Neural cell (in vitro differentiated cells): Measurements from ENCODE around the gene ITIH2. TPM values are rescaled to one million over a fixed set of nuclear protein-coding genes. Genes with fewer than 3 reads are reported as not detected.

ENCODE experiments used
- H2AFZ ChIP-seq: fragments of 200-600, 300-800 bp; sonication (generic), shearing (Covaris generic); 2 replicates; pipeline ENCODE4 v1.6.0; 2014; ENCODE audit warnings: low read depth, mild to moderate bottlenecking, antibody characterized with exemption, low read length, moderate library complexity
- H3F3A ChIP-seq: fragments of 200-600 bp; shearing (Covaris generic); 2 replicates; pipeline ENCODE4 v1.6.1; 2016; ENCODE audit warnings: mild to moderate bottlenecking, moderate library complexity, mixed read lengths, antibody characterized with exemption, low read length; ENCODE audit not compliant: insufficient read depth, poor library complexity, severe bottlenecking
- H3K27ac ChIP-seq: fragments of 200-600, 300-800 bp; sonication (generic), shearing (Covaris generic); 2 replicates; pipeline ENCODE4 v1.5.1; 2014; ENCODE audit warnings: mild to moderate bottlenecking, low read length, moderate library complexity
- H3K27me3 ChIP-seq: fragments of 300-800, 200-600 bp; sonication (generic), shearing (Covaris generic); 2 replicates; pipeline ENCODE4 v1.6.0; 2014; ENCODE audit warnings: mild to moderate bottlenecking, low read depth, low read length, moderate library complexity; ENCODE audit not compliant: insufficient read depth
- H3K36me3 ChIP-seq: fragments of 300-800, 200-600 bp; sonication (generic), shearing (Covaris generic); 2 replicates; pipeline ENCODE4 v1.5.1; 2014; ENCODE audit warnings: mild to moderate bottlenecking, antibody characterized with exemption, low read length, moderate library complexity; ENCODE audit not compliant: insufficient read depth
- H3K4me2 ChIP-seq: fragments of 300-800, 200-600 bp; sonication (generic), shearing (Covaris generic); 2 replicates; pipeline ENCODE4 v1.6.0; 2014; ENCODE audit warnings: mild to moderate bottlenecking, low read length
- H3K4me3 ChIP-seq: fragments of 300-800, 200-600 bp; sonication (generic), shearing (Covaris generic); 2 replicates; pipeline ENCODE4 v1.5.1; 2014; ENCODE audit warnings: mild to moderate bottlenecking, low read length, moderate library complexity
- H3K79me2 ChIP-seq: fragments of 200-600 bp; shearing (Covaris generic); replicated peaks from 2 replicates; pipeline ENCODE4 v1.6.0; 2014; ENCODE audit warnings: mild to moderate bottlenecking, low read length, moderate library complexity; ENCODE audit not compliant: insufficient read depth
- H3K9ac ChIP-seq: fragments of 300-800, 200-600 bp; sonication (generic), shearing (Covaris generic); 2 replicates; pipeline ENCODE4 v1.6.1; 2016; ENCODE audit warnings: mild to moderate bottlenecking, low read length, mixed read lengths
- H3K9me2 ChIP-seq: fragments of 200-600 bp; shearing (Covaris generic); 2 replicates; pipeline ENCODE4 v1.6.1; 2016; ENCODE audit warnings: mild to moderate bottlenecking, low read length, mixed read lengths; ENCODE audit not compliant: insufficient read depth
- H3K9me3 ChIP-seq: fragments of 200-600, 300-800 bp; sonication (generic), shearing (Covaris generic); 2 replicates; pipeline ENCODE4 v1.6.1; 2016; ENCODE audit warnings: mild to moderate bottlenecking, mixed run types, low read length, moderate library complexity, mixed read lengths
- H4K20me1 ChIP-seq: fragments of 200-600 bp; shearing (Covaris generic); 2 replicates; pipeline ENCODE4 v1.6.1; 2016; ENCODE audit warnings: mild to moderate bottlenecking, mixed run types; ENCODE audit not compliant: insufficient read depth
- EP300 ChIP-seq: fragments of 450-650 bp; conservative IDR thresholded peaks from 2 replicates; pipeline ENCODE4 v1.6.1; 2014; ENCODE audit warnings: antibody characterized with exemption, mild to moderate bottlenecking, moderate library complexity; ENCODE audit not compliant: poor library complexity, severe bottlenecking
- EZH2 ChIP-seq: fragments of 200-600, 300-800 bp; shearing (Covaris generic), sonication (generic); IDR thresholded peaks from 2 replicates; pipeline ENCODE4 v1.6.1; 2014; ENCODE audit warnings: antibody characterized with exemption, low read length, borderline replicate concordance, mild to moderate bottlenecking; ENCODE audit not compliant: insufficient read depth, poor library complexity, severe bottlenecking
- MXI1 ChIP-seq: fragments of 450-650 bp; conservative IDR thresholded peaks from 2 replicates; pipeline ENCODE4 v1.6.1; 2014; ENCODE audit warnings: antibody characterized with exemption, mild to moderate bottlenecking; ENCODE audit not compliant: poor library complexity, severe bottlenecking
- POLR2AphosphoS5 ChIP-seq: IDR thresholded peaks from 2 replicates; pipeline ENCODE4 v1.6.1; 2012
- RAD21 ChIP-seq: fragments of 450-650 bp; conservative IDR thresholded peaks from 2 replicates; pipeline ENCODE4 v1.6.1; 2014; ENCODE audit warnings: antibody characterized with exemption, mild to moderate bottlenecking, moderate library complexity
- TAF1 ChIP-seq: IDR thresholded peaks from 2 replicates; pipeline ENCODE4 v1.6.1; 2012; ENCODE audit warnings: low read depth
- polyA plus RNA-seq: library from polyadenylated mRNA; depleted of rRNA; stranded (reverse); fragments of >200 nt; gene quantifications from 2 replicates; pipeline ENCODE4 v1.2.3, GENCODE V29; 2014
- TF ChIP-seq, protein P1 (sequence below): fragments of 450-650 bp; IDR thresholded peaks from 2 replicates; pipeline ENCODE4 v1.5.1; 2014; ENCODE audit warnings: antibody characterized with exemption, mild to moderate bottlenecking, moderate library complexity; ENCODE audit not compliant: poor library complexity, severe bottlenecking
- TF ChIP-seq, protein P2 (sequence below): IDR thresholded peaks from 2 replicates; pipeline ENCODE4 v1.6.1; 2012; ENCODE audit warnings: borderline replicate concordance

The ITIH2 gene
- polyA plus RNA-seq, 1 donor from 2014 or later: not detected

DNA sequence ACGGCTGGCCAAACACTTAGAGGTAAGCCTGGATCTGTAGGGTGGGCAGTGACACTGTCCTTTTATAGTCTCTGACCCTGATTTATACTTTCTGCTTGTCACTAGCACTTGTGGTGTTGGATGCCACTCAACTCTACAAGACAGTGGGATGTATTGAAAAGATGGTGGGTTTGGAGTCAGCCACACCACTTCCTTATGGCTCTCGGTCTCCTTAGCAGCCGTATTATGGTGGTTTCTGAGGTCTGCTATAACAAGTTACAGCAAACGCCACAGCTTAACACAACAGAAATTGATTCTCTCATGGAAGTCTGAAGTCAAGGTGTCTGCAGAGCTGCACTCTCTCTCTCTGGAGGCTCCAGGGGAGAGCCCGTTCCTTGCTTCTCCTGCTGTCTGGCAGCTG is 14.7 kb downstream of the ITIH2 start:
- Histone ChIP-seq H2AFZ (no peak overlapping the region), H3K36me3 (no peaks in the 10 kb centered on the region), H3K27ac (peak overlapping the region; percentile 65), H3F3A (no peaks in the 10 kb centered on the region), H3K4me3 (no peak overlapping the region), H3K4me2 (no peak overlapping the region), H3K9ac (no peak overlapping the region), H3K79me2 (no peaks in the 10 kb centered on the region), H3K27me3 (no peaks in the 10 kb centered on the region), H4K20me1 (no peaks in the 10 kb centered on the region), H3K9me3 (no peaks in the 10 kb centered on the region), H3K9me2 (no peaks in the 10 kb centered on the region)
- TF ChIP-seq RAD21 (no peak), TAF1 (no peak), POLR2AphosphoS5 (no peak), EP300 (no peak)
- TF ChIP-seq, protein P1, sequence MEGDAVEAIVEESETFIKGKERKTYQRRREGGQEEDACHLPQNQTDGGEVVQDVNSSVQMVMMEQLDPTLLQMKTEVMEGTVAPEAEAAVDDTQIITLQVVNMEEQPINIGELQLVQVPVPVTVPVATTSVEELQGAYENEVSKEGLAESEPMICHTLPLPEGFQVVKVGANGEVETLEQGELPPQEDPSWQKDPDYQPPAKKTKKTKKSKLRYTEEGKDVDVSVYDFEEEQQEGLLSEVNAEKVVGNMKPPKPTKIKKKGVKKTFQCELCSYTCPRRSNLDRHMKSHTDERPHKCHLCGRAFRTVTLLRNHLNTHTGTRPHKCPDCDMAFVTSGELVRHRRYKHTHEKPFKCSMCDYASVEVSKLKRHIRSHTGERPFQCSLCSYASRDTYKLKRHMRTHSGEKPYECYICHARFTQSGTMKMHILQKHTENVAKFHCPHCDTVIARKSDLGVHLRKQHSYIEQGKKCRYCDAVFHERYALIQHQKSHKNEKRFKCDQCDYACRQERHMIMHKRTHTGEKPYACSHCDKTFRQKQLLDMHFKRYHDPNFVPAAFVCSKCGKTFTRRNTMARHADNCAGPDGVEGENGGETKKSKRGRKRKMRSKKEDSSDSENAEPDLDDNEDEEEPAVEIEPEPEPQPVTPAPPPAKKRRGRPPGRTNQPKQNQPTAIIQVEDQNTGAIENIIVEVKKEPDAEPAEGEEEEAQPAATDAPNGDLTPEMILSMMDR: no peak

DNA sequence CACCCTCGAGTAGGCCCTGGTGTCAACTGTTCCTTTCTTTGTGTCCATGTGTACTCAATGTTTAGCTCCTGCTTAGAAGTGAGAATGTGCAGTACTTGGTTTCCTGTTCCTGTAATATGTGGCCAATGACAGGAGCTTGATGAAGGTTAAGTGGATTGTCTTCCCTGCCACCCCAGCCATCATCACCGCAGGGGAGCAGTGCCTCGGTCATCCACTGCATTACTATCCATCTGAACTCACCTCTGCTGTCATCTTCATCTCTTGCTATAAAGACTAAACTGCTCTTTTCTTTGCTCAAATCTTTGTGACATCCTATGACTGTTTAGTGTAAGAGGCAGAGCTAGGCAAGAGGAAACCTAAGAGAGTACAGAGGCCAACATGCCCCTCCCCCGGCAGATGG is 15.6 kb downstream of the ITIH2 start:
- no peaks in the 10 kb centered on the region for H3F3A ChIP-seq

DNA sequence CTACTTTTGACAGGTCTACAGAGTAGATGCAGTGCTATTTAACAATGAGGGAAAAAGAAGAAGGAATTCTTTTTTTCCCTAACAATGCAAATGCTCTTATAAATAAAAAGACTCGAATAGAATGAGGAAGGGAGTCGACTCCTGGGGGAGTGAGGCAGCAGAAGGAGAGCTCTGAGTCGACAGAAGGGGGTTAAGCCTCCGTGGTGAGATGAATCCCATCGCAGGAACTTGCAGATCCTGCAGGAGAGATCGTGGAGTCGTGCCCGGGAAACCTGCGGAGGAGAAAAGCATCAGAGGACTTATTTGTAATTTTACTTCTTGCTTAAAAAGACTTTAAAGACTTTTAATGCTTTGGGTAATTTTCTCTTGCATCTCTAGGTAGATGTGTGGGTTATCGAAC is 17.4 kb downstream of the ITIH2 start:
- Histone ChIP-seq H3K9ac (no peak overlapping the region), H2AFZ (no peak overlapping the region), H3K27ac (no peak overlapping the region), H3K27me3 (no peaks in the 10 kb centered on the region), H3K4me2 (no peak overlapping the region), H3K79me2 (no peaks in the 10 kb centered on the region), H3F3A (no peaks in the 10 kb centered on the region), H3K4me3 (no peak overlapping the region), H3K9me3 (no peaks in the 10 kb centered on the region), H3K36me3 (no peaks in the 10 kb centered on the region), H4K20me1 (no peaks in the 10 kb centered on the region), H3K9me2 (no peaks in the 10 kb centered on the region)
- TF ChIP-seq MXI1: no peak

More for the DNA sequence above, 15.6 kb downstream of the ITIH2 start:
- TF ChIP-seq EP300: peak; percentile 63
- no peak for TF ChIP-seq EZH2
- TF ChIP-seq MXI1: no peak
- no peak for TF ChIP-seq RAD21
- no peak for TF ChIP-seq TAF1
- TF ChIP-seq, protein P2, sequence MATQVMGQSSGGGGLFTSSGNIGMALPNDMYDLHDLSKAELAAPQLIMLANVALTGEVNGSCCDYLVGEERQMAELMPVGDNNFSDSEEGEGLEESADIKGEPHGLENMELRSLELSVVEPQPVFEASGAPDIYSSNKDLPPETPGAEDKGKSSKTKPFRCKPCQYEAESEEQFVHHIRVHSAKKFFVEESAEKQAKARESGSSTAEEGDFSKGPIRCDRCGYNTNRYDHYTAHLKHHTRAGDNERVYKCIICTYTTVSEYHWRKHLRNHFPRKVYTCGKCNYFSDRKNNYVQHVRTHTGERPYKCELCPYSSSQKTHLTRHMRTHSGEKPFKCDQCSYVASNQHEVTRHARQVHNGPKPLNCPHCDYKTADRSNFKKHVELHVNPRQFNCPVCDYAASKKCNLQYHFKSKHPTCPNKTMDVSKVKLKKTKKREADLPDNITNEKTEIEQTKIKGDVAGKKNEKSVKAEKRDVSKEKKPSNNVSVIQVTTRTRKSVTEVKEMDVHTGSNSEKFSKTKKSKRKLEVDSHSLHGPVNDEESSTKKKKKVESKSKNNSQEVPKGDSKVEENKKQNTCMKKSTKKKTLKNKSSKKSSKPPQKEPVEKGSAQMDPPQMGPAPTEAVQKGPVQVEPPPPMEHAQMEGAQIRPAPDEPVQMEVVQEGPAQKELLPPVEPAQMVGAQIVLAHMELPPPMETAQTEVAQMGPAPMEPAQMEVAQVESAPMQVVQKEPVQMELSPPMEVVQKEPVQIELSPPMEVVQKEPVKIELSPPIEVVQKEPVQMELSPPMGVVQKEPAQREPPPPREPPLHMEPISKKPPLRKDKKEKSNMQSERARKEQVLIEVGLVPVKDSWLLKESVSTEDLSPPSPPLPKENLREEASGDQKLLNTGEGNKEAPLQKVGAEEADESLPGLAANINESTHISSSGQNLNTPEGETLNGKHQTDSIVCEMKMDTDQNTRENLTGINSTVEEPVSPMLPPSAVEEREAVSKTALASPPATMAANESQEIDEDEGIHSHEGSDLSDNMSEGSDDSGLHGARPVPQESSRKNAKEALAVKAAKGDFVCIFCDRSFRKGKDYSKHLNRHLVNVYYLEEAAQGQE: no peak
- TF ChIP-seq POLR2AphosphoS5: peak; percentile 77
- Histone ChIP-seq H3K27ac (peak overlapping the region; percentile 65), H3K9ac (peak overlapping the region; percentile 7), H3K4me2 (no peak overlapping the region), H3K79me2 (no peaks in the 10 kb centered on the region), H4K20me1 (no peaks in the 10 kb centered on the region), H3K27me3 (no peaks in the 10 kb centered on the region), H2AFZ (no peak overlapping the region), H3K36me3 (no peaks in the 10 kb centered on the region), H3K9me2 (no peaks in the 10 kb centered on the region), H3K9me3 (no peaks in the 10 kb centered on the region), H3K4me3 (no peak overlapping the region)
